GM21576 (cell line): ENCODE data around the gene SPRR1A.
"Not testable (repeated sequence)": the region's sequence is repeated elsewhere in the genome, so short reads cannot be mapped to it uniquely, and the experiment has no call there.

Experiments used
- ATAC-seq: cut with Tn5 transposase; IDR thresholded peaks from one replicate; pipeline ENCODE4 v1.9.1; 2021; ENCODE audit warnings: mild to moderate bottlenecking, moderate library complexity; ENCODE audit not compliant: unreplicated experiment

SPRR1A gene

DNA sequence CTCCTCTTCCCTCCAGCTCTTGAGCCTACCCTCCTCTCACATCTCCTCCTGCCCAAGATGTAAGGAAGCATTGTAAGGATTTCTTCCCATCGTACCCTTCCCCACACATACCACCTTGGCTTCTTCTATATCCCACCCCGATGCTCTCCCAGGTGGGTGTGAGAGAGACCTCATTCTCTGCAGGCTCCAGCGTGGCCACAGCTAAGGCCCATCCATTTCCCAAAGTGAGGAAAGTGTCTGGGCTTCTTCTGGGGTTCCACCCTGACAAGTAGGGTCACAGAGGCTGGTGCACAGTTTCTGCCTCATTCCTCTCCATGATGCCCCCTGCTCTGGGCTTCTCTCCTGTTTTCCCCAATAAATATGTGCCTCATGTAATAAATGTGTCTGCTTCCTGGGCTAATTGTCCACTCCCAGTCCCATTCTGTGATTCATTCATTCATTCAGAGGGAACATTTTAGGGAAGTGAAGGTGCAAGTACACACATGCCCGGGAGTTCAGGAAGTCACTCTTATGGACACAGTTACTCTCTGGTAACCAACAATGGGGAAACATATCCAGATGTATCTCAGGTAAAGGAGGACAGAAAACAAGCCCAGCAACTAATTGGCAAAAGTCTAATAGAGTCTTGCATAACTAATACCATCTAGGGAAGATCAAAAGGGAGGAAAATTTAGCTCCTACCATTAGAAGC lies 11.5 kb upstream of the SPRR1A start:
- ATAC-seq = no peak

DNA sequence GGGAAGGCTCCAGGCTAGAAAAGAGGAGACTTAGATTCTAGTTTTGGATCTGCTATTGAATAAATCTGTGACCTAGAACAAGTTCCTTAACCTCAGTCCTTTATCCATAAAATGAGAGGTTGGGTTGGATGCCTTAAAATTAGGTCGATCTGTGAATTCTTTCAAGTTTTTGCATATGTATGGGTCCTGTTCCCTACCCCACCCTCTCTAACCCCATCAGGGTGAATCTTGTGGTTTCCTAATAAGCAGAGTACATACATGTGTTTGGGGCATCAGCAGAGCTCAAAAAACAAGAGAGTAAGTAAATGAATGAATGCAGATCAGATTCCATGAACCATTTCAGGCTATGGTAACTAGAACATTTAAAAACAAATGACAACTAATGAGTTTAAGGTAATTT lies 7.2 kb upstream of the SPRR1A start:
- no peak for ATAC-seq

GRCh38 chr1:152977614-152978013 lies 6.3 kb upstream of the SPRR1A start:
- ATAC-seq = no peak

- no peak for ATAC-seq
Observed at GRCh38 chr1:152980676-152981075, 3.2 kb upstream of the SPRR1A start.

- ATAC-seq = no peak
Observed at GRCh38 chr1:152981146-152981871, 2.6 kb upstream of the SPRR1A start.

GRCh38 chr1:152982076-152982475 lies 1.8 kb upstream of the SPRR1A start:
- no peak for ATAC-seq

DNA sequence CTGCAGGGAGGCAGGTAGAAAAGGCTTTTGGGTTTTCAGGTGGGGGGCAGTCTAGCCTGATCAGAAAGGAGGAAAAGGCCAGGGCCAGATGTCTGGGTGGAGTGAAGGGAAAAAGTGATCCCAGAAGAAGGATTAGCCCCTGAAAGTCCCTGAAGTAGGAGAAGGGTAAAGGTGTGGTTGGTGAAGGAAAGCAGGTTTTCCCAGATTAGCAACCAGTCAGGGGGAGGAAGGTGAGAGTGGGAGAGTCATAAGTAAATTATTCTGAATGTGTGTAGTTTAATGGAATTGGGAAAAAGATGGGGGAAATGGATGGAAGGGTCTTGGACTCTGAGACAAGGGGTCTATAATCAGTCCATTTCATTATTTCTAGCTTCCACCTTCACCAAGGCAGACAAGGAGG lies 647 bp upstream of the SPRR1A start:
- no peak for ATAC-seq

- no peak for ATAC-seq
Observed at GRCh38 chr1:152986578-152986977, 2.7 kb downstream of the SPRR1A start.

GRCh38 chr1:152993186-152993585 lies 9.3 kb downstream of the SPRR1A start:
- no peak for ATAC-seq

GRCh38 chr1:152995842-152996241 lies 12.0 kb downstream of the SPRR1A start:
- ATAC-seq = no peak

- ATAC-seq = no peak
Observed at GRCh38 chr1:152996633-152997400, 12.9 kb downstream of the SPRR1A start.

DNA sequence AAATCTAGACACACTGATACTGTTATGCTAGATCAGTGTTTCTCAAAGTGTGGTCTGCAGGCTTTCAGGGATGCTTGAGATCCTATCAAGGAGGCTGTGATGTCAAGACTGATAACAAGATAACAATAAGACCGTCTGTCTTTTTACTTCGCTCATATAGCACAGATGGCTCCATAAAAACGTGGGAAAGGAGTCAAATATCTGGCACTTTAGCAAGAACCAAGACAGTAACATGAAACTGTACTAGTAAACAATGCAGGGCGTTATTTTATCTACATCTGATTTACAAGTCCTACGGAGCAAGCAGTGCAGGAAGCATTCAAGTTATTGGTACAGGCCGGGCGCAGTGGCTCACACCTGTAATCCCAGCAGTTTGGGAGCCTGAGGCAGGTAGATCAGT lies 14.0 kb downstream of the SPRR1A start:
- ATAC-seq = no peak

GRCh38 chr1:152998476-152998875 lies 14.6 kb downstream of the SPRR1A start:
- no peak for ATAC-seq

DNA sequence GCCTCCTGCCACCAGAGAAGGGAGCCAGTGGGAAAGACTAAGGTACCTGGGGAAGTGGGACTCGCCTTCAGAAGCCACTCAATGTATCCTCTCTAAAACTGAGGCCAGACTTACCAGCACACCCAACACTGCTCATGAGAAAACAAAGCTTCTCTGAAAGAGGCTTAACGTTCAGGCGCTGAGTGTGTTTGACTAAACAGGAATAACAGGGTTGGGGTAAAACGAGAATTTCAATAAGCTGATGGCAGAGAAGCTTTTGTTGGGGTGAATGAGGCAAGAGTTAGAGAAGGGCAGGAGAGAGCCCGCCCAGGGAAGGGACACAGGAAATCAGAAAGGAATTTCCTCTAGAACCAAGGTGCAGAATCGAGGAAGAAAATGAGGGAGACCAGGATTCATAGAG lies 15.9 kb downstream of the SPRR1A start:
- no peak for ATAC-seq

GRCh38 chr1:153000294-153000693 lies 16.4 kb downstream of the SPRR1A start:
- ATAC-seq = no peak

DNA sequence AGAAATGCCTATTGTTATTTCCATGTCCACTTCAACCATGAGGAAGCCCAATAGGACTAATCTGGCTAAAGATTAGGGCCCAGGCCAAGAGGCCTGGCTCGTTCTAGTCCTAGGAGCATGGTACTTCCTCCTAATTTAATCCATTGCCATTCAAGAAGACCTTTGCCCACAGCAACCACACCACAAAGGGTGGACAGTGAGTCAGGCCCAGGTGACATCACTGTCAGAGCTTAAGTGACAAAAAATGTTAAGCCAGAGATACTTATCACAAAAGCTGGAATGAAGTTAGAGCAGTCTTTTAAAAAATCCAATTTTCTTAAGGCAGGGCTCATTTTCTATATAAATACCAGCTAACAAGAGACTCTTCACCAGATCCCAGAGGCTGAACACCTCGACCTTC lies 17.5 kb downstream of the SPRR1A start, which contains the start of gene SPRR3:
Gene SPRR3 (plus strand): TSS at position 368 of the 400 bp plus-strand sequence. CDS start 1,272 bp downstream, outside the sequence.
- no peak for ATAC-seq

DNA sequence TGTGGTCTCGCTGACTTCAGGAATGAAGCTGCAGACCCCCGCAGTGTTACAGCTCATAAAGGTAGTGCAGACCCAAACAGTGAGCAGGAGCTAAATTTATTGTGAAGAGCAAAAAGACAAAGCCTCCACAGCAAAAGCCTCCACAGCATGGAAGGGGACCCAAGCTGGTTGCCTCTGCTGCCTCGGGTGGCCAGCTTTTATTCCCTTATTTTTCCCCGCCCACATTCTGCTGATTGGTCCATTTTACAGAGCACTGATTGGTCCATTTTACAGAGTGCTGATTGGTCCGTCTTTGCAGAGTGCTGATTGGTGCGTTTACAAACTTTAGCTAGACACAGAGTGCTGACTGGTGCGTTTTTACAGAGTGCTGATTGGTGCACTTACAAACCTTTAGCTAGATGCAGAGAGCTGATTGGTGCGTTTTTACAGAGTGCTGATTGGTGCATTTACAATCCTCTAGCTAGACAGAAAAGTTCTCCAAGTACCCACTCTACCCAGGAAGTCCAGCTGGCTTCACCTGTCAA lies 27.4 kb downstream of the SPRR1A start:
- not testable (repeated sequence) for ATAC-seq

DNA sequence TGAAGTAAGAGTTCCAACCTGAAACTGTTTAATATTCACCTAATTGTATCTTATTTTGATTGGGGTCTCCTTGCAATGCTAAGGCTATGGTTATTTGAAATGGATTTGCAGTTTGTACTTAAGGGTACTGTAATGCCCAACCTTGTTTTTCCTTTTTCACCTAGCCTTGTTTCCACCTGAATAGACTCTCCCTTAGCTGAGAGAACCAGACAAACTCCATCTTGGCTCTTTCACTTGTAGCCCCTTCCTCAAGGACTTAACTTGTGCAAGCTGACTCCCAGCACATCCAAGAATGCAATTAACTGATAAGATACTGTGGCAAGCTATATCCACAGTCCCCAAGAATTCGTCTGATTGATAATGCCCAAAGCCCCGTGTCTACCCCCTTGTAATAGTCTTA lies 37.9 kb downstream of the SPRR1A start:
- not testable (repeated sequence) for ATAC-seq

DNA sequence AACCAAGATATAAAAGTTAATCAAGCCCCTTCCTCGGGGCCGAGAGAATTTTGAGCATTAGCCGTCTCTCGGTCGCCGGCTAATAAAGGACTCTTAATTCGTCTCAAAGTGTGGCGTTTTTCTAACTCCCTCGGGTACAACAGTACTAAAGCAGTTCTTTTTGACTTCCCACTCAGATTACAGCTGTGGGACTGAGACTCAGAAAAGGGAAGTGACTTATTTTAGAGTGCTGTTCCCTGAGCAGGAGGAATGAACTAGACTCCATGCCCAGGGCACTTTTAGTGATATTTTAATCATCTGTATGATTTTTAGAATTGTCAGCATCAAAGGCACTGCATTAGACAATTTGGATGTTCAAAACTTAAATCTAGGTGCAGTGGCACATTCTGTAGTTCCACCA lies 38.5 kb downstream of the SPRR1A start:
- not testable (repeated sequence) for ATAC-seq

- no peak for ATAC-seq
Observed at GRCh38 chr1:153023109-153023508, 39.2 kb downstream of the SPRR1A start.

GRCh38 chr1:153024413-153024812 lies 40.5 kb downstream of the SPRR1A start:
- ATAC-seq = no peak
